Renal pelvis (tissue), 4 donors: ENCODE data around the gene TBRG4. TPM values are rescaled to one million over a fixed set of nuclear protein-coding genes. Genes with fewer than 3 reads are reported as not detected.

Experiments
- DNase-seq: peaks from one replicate; pipeline ENCODE4 v3.0.0-alpha.2; 2013
- polyA plus RNA-seq, 3 donors: library from polyadenylated mRNA; unstranded; fragments of 120-200 nt; gene quantifications; one replicate each; pipeline ENCODE4 v1.2.1, GENCODE V29; 2013; ENCODE audit not compliant: insufficient read length in 3 of 3

TBRG4 gene
- polyA plus RNA-seq, 3 donors = 54.2 to 64.3 (median 64.0) TPM

DNA sequence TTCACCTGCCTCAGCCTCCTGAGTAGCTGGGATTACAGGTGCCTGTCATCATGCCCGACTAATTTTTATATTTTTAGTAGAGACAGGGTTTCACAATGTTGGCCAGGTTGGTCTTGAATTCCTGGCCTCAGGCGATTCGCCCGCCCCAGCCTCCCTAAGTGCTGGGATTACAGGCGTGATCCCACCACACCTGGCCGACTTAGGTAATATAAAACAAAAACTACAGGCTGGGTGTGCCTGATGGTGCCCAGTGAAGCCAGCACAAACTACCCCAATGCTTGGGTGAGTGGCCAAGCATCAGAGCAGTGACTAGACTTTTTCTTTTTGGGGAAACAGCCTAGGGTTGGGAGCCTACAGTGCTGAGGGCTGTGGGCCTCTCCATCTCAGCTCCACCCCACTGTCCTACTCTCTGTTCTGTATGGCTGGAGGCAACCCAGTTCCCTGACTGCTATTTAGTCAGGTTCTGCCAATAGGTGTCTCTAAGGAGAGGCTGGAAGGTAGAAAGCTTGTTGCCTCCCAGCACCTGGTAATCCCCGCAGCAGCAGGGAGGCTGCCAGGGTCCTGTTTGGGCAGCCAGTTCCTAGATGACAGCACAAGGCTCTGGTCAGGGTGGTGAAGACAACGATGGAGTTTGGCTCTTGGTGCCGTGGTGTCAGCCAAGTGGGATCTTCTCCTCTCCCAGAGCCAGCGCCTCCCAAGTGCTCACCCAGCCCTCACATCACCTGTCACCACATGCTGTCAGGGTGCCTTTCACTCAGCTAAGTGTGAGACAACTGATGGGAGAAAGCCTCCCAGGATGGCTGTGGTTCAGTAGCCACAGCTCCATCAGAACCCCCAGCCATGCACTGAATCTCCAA, 12.3 kb downstream of the TBRG4 start:
- no peak for DNase-seq

DNA sequence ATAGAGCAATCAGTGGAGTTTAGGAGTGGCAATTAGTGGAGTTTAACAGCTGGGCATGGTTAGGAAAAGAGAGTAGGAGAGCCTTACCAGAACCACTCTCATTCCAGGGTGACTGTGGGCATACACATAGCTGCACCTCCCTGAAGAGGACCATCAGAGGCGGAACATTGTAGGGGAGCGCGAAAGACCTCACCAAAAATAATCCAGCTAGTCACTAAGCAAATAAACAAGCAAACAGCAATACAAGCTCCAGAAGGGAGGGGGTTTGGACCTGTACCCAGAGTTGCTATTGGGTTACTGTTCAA, 18.6 kb downstream of the TBRG4 start:
- no peak for DNase-seq

DNA sequence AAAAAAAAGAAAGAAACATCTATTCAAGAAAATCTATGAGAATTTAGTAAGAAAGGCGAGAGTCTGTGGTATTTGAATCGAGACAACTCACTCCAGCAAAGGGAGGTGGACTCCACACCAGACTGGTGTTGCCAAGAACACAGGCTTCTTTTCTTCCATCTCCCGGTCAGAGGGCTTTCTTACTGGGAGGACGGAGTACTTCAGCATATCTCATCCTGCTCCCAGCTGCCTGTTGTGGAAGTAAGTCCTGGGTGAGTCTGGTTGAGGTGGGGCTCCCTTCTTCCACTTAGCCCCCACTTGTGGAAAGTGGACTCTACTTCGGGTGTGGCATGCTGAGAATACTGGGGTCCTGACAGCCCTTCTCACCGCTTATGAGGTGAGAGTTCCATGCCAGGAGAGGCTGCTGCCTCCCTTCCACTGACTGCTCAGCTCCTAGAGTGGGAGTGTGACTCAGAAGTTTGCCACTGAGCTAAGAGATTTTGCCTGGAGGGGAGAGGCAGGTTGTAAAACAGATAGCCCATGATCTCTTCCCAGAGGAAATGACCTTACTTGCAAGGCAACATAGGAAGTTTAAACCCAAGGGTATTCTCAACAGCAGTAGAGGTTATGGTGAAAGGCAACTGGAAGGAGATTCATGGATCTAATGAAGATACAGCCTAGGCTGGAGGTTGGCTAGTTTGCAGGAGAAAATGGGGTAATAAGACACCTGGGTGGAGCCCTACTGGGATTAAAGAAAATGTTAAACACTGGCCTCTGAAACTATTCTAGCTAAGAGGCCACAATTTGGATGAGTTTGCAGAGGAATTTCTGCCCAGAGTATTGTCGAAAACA, 19.2 kb downstream of the TBRG4 start:
- DNase-seq = no peak

- DNase-seq = peak; percentile 52
Observed at GRCh38 chr7:45089341-45089891, 22.1 kb downstream of the TBRG4 start.

GRCh38 chr7:45088821-45089340, 22.6 kb downstream of the TBRG4 start, which contains the start of gene NACAD:
NACAD (minus strand) TSS chr7:45088969; CDS start chr7:45088894, 75 bp downstream.
- DNase-seq = peak; percentile 43

DNA sequence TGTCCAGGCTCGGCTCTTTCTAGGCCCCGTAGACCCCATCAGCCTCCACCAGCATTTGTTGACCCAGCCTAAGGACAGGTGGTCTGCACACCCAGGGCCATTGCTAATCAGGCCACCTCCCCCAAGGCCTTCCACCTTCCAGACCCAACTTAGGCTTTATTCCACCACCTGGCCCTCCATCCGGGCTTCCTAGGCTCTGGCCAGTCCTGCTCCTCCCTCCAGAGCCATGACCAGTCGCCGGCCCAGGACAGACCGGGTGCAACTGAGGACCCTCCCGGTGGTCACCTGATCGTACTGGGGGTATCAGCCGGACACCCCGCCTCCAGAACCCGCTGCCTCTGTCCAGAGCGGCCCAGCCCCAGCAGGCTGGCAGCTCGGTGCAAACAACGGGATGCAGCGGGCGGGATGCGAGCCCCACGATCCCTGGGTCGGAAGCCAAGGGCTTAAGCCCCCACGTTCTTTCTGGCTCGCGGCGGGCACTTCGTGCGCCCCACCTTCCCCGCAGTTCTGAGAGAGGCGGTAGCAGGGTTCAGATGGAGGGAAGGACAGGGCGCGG, 23.3 kb downstream of the TBRG4 start:
- DNase-seq = no peak

DNA sequence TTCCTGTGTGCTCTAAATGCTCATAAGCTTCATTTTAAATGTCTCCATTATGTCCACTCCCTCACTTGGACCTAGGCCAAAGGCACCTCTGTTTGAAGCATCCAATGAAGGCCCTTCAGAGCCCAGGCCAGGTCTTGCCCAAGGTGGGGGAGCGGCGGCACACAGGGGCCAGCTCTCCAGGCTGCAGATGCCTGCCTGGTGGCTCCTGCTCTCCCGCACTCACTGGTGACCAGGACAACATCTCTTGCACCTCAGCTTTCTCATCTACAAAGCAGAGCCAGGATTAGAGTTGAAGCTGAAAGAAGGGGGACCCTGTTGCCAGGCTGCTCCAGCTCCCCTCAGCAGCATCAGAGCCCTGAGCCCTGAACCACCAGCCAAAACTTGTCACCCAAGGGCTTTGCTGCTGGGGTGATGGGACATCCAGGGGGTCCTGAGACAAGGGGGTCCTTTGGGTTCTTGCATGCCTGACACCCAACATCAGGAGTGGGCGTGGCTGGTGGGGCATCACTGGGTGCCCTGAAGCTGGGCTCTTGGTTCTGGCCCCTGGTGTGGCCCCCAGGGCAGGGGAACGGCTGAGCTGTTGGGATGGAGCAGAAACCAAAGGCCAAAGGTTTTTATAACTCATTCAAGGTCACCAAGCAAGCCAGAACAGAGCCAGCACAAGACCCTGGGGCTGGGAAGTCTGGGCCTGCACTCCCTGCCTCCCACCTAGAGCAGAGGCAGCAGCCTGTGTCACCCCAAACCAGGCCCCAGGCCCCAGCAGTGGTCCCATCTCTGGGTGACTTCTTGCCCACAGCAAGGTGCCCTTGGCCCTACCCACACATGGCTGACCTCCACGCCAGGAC, 24.0 kb downstream of the TBRG4 start:
- DNase-seq = no peak

DNA sequence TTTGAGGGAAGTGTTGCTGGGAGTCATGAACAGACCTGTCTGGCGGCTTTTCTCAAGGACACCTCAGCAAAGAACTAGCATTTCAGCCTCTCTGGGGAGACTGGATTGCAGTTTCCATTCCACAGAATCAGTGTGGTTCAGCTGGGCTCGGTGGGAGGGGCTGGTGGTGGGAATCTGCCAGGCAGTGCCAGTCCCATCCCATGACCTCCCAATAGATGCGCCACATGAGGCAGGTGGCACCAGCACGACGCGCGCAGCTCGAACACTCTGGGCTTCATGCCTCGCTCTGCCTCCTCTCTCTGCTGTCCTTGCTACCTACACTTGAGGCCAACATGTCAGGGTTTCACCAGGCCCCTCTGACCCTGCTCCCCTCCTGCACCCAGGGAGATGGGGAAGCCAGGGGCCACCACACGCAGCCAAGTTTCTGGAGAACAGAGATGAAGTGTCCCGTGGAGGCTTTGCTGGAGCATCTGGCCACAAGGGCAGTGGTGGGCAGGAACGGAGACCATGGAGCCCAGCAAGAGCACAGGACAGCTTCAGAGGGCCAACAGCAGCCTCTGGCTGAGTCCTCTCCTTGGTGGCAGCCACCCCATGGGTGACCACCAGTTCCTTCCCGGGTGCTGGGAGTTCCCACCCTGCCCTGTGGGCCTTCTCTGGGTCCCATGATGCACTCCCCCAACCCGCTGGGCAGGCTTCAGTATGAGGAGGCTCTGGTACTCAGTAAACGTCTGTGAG, 25.0 kb downstream of the TBRG4 start:
- no peak for DNase-seq

GRCh38 chr7:45085619-45086200, 25.8 kb downstream of the TBRG4 start:
- no peak for DNase-seq

GRCh38 chr7:45084901-45085618, 26.4 kb downstream of the TBRG4 start:
- peak; percentile 21 for DNase-seq

DNA sequence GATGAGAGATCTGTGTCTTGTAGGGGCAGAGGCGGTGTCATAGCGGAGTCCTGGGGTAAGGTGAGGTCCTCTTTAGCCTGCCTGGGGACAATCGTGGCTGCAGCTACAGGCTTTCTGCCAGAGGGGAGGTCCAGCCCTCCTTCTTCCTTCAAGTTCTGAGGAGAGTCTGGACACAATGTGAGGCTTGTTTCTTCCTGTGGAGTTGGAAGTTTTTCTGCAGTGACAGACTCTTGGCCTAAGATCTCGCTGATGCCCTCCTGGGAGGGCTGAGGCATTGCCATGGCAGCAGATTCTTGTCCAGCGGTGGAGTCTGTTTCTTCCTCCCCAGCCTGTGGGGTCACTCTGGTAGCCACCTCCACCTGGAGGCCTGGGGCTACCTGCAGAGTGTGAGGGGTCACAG, 27.2 kb downstream of the TBRG4 start:
- no peak for DNase-seq

GRCh38 chr7:45082831-45083331, 28.6 kb downstream of the TBRG4 start:
- DNase-seq = no peak

GRCh38 chr7:45082031-45082830, 29.3 kb downstream of the TBRG4 start:
- DNase-seq = no peak

DNA sequence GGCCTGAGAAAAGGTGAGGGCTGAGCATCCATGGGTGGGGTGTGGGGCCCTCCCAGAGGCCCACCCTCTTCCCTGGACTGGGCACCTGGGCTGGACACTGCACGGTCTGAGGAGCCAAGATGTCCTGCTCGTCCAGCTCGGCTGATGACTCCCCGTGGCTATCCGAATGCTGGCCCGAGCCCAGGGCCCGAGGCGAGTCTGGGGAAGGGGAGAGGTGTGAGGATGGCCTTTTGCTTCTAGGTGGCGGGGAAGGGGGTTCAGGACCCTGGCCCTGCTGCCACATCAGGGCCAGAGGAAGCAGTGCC, 29.9 kb downstream of the TBRG4 start:
- no peak for DNase-seq

DNA sequence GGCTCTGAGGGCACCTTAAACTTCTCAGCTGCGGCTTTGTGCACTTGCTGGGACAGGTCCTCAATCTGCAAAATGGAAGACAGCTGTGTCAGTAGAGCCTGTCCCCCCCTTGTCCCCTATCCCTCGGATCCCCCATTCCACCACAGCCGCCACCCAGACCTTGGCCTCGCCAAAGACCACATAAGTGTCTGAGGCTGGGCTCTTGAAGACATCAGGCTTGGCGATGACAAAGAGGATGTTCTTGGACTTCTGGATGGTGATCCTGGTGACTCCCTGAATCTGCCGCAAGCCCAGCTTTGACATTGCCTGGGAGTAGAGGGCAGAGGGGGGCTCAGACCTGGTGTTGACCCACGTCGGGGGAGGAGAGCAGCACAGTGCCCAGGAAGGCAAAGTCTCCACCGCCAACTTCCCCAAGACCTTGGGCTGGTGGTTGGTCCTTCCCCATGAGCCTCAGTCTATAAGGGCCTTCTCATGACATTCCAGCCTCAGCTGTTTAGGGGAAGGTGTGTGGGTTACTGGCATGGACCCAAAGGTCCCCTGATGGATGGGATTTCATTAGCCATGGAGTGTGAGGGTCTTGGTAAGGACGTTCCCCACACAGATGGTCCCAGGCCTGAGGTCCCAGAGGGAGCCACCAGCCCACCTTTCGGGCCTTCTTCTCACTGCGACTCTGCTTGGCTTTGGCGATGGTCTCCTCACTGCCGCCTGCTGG, 30.4 kb downstream of the TBRG4 start:
- DNase-seq = no peak

DNA sequence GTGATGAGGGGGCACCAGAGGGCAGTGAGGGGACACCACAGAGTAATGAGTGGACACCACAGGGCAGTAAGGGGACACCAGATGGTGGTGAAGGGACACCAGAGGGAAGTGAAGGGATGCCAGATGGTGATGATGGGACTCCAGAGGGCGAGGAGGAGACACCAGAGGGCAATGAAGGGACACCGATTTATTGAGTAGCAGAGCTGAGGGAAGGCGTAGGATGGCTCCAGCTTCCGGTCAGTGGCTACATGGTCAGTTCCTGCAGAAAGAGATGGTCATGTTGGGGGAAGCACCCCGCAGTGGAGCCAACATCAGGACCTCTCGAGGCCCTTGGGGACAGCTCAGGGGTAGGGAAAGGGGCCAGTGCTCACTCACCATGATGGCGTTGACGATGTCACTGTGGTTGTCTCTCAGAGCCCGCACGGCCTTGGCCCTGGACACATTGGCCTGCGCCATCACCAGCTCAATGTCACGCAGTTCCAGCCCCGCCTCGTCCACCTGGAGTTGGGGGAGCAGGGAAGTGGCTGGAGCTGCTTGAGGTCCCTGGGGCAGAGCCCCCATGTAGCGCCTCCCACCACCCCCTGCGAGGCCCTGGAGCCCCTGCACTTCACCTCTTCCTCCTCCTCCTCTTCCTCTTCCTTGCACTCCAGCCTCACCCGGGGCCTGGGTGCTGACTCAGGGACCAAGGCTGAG, 31.1 kb downstream of the TBRG4 start:
- no peak for DNase-seq

GRCh38 chr7:45078125-45078681, 33.3 kb downstream of the TBRG4 start:
- DNase-seq = no peak
